ENCODE results near the gene TMEM150A. TPM values are rescaled to one million over a fixed set of nuclear protein-coding genes. Genes with fewer than 3 reads are reported as not detected.

Gene TMEM150A
- total and polyA plus RNA-seq, 2 of the 13 experiments (the other 11 are each of a cell fraction or from before 2014, with no cell fraction given) = 30.1 to 70.4 TPM

- Histone ChIP-seq H3K4me1 (ENCODE audit: insufficient read depth, low read length) (peaks cover 60% of the 10 kb centered on the region), H3K36me3 (replicated peaks in 1 of 2; ENCODE audit: control insufficient read depth in 1 of 2, insufficient read depth in 2 of 2, low read length in 2 of 2) (peaks cover 0 to 7% of the 10 kb centered on the region in 2 experiments; a peak in 4 of 5 replicates), H3K9ac (ENCODE audit: insufficient read depth, low read depth, low read length) (peak overlapping the region; percentile 80), H3K4me3 (replicated peaks in 1 of 3; ENCODE audit: insufficient read depth in 1 of 3, low read depth in 2 of 3, low read length in 3 of 3) (peak overlapping the region; percentile 79 to 90 (median 87)), H3K27ac (ENCODE audit: extremely low read length, insufficient read depth, low read length) (peak overlapping the region; percentile 64), H3K27me3 (ENCODE audit: control insufficient read depth in 1 of 2, insufficient read depth in 2 of 2, low read length in 2 of 2) (no peaks in the 10 kb centered on the region; a peak in 1 of 5 replicates), H3K79me2 (ENCODE audit: insufficient read depth, low read length) (peaks cover 12% of the 10 kb centered on the region), H3K4me2 (ENCODE audit: low read depth, low read length) (peak overlapping the region; percentile 95), H4K20me1 (ENCODE audit: insufficient read depth, low read length) (no peaks in the 10 kb centered on the region), H2AFZ (ENCODE audit: low read length) (peak overlapping the region; percentile 7), H3K9me3 (ENCODE audit: low read length) (no peaks in the 10 kb centered on the region)
- WGBS (ENCODE audit: low lambda C conversion rate) = 34% methylated on average over 18 of the region's 19 CpGs
- POLR2A ChIA-PET = interaction anchor here (0.7 to 12.7 kb wide), 22 partner anchors 9 to 179 kb away, joined by 3 to 201 read pairs (median 8); partner anchors contain the start of genes C2orf68, GGCX, MAT2A and RNF181
- intact Hi-C loops (cut with micrococcal nuclease; ENCODE audit: unreplicated experiment) = no loop called here
- peak; percentile 65 for ATAC-seq
- FAIRE-seq = no peak
- no peak for DNase-seq (ENCODE audit: low spot score)
- CTCF ChIA-PET (ENCODE audit: low intra/inter-chr PET ratio, low total read pairs) = no interaction called here
- in situ Hi-C loops (cut with HindIII; ENCODE audit: extremely low pct_ligation_motif_present, low pct_unique_long_range_greater_than_20kb) = no loop called here
- no TSS peak for BruUV-seq (replicated peaks)
- TF ChIP-seq NR2F2 (IDR thresholded peaks at IDR 0.05; ENCODE audit: borderline replicate concordance, low read depth) (no peak), ZNF274 (CRISPR knock-in tag; IDR thresholded peaks at IDR 0.05) (no peak), ZNF773 (CRISPR knock-in tag; IDR thresholded peaks at IDR 0.05; ENCODE audit: borderline replicate concordance) (no peak), GFI1 (CRISPR knock-in tag; IDR thresholded peaks at IDR 0.05; ENCODE audit: borderline replicate concordance) (no peak), RXRB (CRISPR knock-in tag; IDR thresholded peaks at IDR 0.05; ENCODE audit: borderline replicate concordance) (no peak), ZNF441 (CRISPR knock-in tag; IDR thresholded peaks at IDR 0.05; ENCODE audit: borderline replicate concordance) (peak; percentile 59; the same call in 1 of the 2 replicates), POLR2G (IDR thresholded peaks at IDR 0.05; ENCODE audit: low read depth, low read length) (no peak), GLMP (CRISPR knock-in tag; IDR thresholded peaks at IDR 0.05; ENCODE audit: borderline replicate concordance) (no peak), RORA (CRISPR knock-in tag; IDR thresholded peaks at IDR 0.05) (no peak), IKZF1 (IDR thresholded peaks at IDR 0.05) (no peak), NKX3-1 (CRISPR knock-in tag; IDR thresholded peaks at IDR 0.05) (no peak), TEAD3 (CRISPR knock-in tag; optimal IDR thresholded peaks at IDR 0.05; ENCODE audit: borderline replicate concordance) (no peak), SIX1 (CRISPR knock-in tag; IDR thresholded peaks at IDR 0.05; ENCODE audit: borderline replicate concordance) (no peak), ZNF225 (CRISPR knock-in tag; IDR thresholded peaks at IDR 0.05) (no peak), TMF1 (CRISPR knock-in tag; IDR thresholded peaks at IDR 0.05; ENCODE audit: low read depth) (no peak), PHF8 (CRISPR knock-in tag; IDR thresholded peaks at IDR 0.05) (0 out of 2 replicates have a peak, but pooled peaks have one; percentile 44), ZFP36 (IDR thresholded peaks at IDR 0.05; ENCODE audit: borderline replicate concordance, low read depth, low read length, partially characterized antibody) (no peak), MTF1 (CRISPR knock-in tag; IDR thresholded peaks at IDR 0.05) (no peak), ZNF180 (CRISPR knock-in tag; IDR thresholded peaks at IDR 0.05; ENCODE audit: borderline replicate concordance, low read depth) (no peak), AKAP8 (CRISPR knock-in tag; IDR thresholded peaks at IDR 0.05) (no peak), ZNF598 (CRISPR knock-in tag; IDR thresholded peaks at IDR 0.05; ENCODE audit: borderline replicate concordance) (no peak), KAT7 (CRISPR knock-in tag; IDR thresholded peaks at IDR 0.05; ENCODE audit: borderline replicate concordance) (no peak), KAT8 (CRISPR knock-in tag; IDR thresholded peaks at IDR 0.05) (no peak; the same call in 1 of the 2 replicates)
- TF ChIP-seq, protein P1, sequence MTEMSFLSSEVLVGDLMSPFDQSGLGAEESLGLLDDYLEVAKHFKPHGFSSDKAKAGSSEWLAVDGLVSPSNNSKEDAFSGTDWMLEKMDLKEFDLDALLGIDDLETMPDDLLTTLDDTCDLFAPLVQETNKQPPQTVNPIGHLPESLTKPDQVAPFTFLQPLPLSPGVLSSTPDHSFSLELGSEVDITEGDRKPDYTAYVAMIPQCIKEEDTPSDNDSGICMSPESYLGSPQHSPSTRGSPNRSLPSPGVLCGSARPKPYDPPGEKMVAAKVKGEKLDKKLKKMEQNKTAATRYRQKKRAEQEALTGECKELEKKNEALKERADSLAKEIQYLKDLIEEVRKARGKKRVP (CRISPR knock-in tag; IDR thresholded peaks at IDR 0.05) = no peak
Observed at GRCh38 chr2:85578243-85579180, 24.0 kb downstream of the TMEM150A start.
